Measurements from ENCODE around the gene CRYBG2.

Gene CRYBG2

DNA sequence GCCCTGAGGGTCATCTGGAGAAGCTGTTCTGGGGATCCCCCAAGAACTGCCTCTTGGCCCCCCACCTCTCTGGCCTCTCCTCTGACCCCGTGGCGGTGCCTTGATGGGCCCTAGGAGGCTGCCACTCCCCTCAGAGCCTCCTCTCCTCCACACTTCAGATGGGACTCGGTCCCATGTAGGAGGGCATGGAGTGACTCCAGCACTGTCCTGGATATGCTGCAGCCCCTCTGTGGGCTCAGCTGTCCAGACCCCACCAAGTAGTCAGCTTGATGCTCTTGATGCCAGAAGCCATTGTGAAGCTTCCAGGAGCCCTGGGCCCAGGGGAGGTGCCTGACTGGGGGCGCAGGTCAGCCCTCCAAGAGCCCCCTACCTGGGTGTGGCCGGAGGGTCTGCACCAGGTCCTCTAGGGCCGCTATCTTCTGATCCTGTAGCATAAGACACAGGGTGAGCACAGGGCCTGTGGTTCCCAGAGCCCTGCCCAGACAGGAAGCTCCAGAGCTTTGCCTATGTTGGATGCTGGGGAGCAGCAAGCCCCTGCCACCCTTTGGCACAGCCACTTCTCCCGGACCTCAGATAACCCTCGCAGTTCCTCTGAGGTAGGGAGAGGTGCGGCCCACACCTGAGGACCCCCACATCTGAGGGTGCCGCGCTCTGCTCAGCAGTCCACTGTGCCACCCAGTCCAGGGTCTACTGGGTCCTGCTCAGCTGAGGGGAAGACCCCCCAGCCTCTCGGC lies 56.7 kb downstream of the CRYBG2 start:
- Histone ChIP-seq H3K27me3 (ENCODE audit: insufficient read depth, low read length, poor library complexity) (no peaks in the 10 kb centered on the region), H3K4me2 (ENCODE audit: insufficient read depth, low read length) (no peak overlapping the region), H3K27ac (ENCODE audit: low read length) (no peak overlapping the region), H4K20me1 (ENCODE audit: insufficient read depth, low read length) (no peaks in the 10 kb centered on the region), H3K79me2 (ENCODE audit: insufficient read depth, low read length) (no peaks in the 10 kb centered on the region), H3K36me3 (ENCODE audit: insufficient read depth, low read length) (no peaks in the 10 kb centered on the region), H3K4me3 (ENCODE audit: low read depth in 1 of 2, low read length in 2 of 2) (no peak overlapping the region), H3K4me1 (ENCODE audit: insufficient read depth, low read length) (no peaks in the 10 kb centered on the region), H3K9me3 (ENCODE audit: insufficient read depth, low read length, severe bottlenecking) (no peaks in the 10 kb centered on the region), H2AFZ (ENCODE audit: low read depth, low read length) (no peak overlapping the region), H3K9ac (ENCODE audit: low read depth, low read length) (no peak overlapping the region)
- TF ChIP-seq EZH2 (IDR thresholded peaks at IDR 0.05; ENCODE audit: borderline replicate concordance, low read depth, low read length, severe bottlenecking): no peak
- TF ChIP-seq, protein P1, sequence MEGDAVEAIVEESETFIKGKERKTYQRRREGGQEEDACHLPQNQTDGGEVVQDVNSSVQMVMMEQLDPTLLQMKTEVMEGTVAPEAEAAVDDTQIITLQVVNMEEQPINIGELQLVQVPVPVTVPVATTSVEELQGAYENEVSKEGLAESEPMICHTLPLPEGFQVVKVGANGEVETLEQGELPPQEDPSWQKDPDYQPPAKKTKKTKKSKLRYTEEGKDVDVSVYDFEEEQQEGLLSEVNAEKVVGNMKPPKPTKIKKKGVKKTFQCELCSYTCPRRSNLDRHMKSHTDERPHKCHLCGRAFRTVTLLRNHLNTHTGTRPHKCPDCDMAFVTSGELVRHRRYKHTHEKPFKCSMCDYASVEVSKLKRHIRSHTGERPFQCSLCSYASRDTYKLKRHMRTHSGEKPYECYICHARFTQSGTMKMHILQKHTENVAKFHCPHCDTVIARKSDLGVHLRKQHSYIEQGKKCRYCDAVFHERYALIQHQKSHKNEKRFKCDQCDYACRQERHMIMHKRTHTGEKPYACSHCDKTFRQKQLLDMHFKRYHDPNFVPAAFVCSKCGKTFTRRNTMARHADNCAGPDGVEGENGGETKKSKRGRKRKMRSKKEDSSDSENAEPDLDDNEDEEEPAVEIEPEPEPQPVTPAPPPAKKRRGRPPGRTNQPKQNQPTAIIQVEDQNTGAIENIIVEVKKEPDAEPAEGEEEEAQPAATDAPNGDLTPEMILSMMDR (IDR thresholded peaks at IDR 0.05; ENCODE audit: borderline replicate concordance, extremely low read depth, low read length, poor library complexity, severe bottlenecking): no peak
- DNase-seq (no peak), ATAC-seq (ENCODE audit: insufficient read depth, low read depth) (no peak)

DNA sequence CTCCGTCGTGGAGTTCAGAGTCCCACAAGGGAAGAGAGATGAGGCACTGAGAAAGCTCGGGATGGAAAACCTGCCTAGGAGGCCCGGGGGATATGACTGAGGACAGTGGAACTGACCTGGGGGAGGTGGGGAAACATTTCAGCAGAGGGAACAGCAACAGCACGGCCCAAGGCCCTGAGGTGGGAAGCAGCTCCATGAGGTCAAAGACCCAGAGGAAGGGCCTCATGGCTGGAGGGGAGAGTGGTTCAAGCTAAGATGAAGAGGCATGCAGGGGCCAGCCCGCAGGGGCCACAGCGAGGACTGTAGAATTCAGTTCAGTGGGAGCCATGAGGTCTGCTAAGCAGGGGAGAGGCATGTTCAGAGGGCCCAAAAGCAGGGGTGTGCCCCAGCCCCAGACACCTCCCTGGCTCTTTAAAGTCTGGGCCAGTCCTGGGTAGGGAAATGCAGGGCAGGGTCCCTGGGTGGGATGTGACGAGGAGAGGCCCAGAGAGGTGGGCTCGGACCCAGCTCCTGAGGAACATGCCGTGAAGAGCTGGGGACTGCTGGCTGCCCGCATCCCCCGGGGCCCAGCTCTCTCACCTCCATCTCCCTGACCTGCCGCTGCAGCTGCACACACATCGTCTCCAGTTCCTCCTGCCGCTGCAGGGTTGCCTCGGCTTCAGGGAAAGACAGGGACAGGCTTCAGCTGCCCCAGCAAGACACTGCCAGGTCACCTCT lies 57.4 kb downstream of the CRYBG2 start:
- H3K36me3 ChIP-seq (ENCODE audit: insufficient read depth, low read length): no peaks in the 10 kb centered on the region
- no peak overlapping the region for H2AFZ ChIP-seq (ENCODE audit: low read depth, low read length)
- H3K4me2 ChIP-seq (ENCODE audit: insufficient read depth, low read length): no peak overlapping the region
- no peaks in the 10 kb centered on the region for H4K20me1 ChIP-seq (ENCODE audit: insufficient read depth, low read length)
- no peaks in the 10 kb centered on the region for H3K9me3 ChIP-seq (ENCODE audit: insufficient read depth, low read length, severe bottlenecking)
- H3K27ac ChIP-seq (ENCODE audit: low read length): no peak overlapping the region
- H3K4me3 ChIP-seq (ENCODE audit: low read depth in 1 of 2, low read length in 2 of 2): no peak overlapping the region
- H3K27me3 ChIP-seq (ENCODE audit: insufficient read depth, low read length, poor library complexity): no peaks in the 10 kb centered on the region
- H3K4me1 ChIP-seq (ENCODE audit: insufficient read depth, low read length): peaks cover 7% of the 10 kb centered on the region
- ATAC-seq (ENCODE audit: insufficient read depth, low read depth) (no peak), DNase-seq (no peak)
- no peak overlapping the region for H3K9ac ChIP-seq (ENCODE audit: low read depth, low read length)
- H3K79me2 ChIP-seq (ENCODE audit: insufficient read depth, low read length): no peaks in the 10 kb centered on the region
- TF ChIP-seq, protein P1 (IDR thresholded peaks at IDR 0.05; ENCODE audit: borderline replicate concordance, extremely low read depth, low read length, poor library complexity, severe bottlenecking): no peak
- TF ChIP-seq EZH2 (IDR thresholded peaks at IDR 0.05; ENCODE audit: borderline replicate concordance, low read depth, low read length, severe bottlenecking): no peak

DNA sequence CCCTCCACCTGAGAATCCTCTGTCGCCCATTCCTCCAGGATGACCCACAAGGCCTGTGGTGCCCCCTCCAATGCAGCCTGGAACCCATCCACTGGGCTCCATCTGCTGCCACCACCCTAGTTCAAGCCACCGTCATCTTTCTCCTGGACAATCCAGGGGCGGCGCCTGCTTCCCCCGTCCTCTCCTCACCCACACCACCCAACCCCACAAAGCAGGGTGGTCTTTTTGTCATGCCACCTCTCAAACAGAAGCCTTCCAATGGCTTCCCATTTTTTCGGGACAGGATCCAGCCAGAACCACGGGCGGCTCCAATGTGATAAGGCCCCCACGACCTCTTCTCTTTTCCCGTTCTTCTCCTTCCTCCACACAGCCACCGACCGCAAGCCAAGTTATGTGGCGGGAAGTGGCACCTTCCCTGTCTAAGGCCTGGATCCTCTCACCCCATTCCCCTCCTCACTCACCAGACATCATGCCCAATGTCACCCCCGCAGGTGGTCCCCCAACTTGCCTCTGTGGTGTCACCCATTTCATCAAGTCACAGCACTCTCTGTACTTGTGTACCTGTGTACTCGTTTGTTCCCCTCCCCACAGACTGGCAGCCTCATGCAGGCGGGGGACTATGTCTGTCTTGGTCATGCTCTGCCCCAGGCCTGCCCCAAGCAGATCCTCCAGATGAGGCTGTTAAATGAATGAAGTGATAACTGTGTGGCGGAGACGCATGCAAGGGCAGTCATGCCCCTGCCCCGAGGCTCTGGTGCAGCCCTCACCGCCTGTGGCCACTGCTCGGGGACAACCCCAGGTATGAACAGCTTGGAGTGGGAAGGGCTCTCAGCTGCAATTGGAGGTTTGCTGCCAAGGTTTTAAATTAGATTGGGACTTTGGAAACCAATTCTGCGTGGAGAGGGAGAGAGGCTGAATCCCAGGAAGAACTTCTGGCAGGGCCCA lies 58.5 kb downstream of the CRYBG2 start:
- H3K27ac ChIP-seq (ENCODE audit: low read length): no peak overlapping the region
- no peaks in the 10 kb centered on the region for H3K27me3 ChIP-seq (ENCODE audit: insufficient read depth, low read length, poor library complexity)
- no peaks in the 10 kb centered on the region for H4K20me1 ChIP-seq (ENCODE audit: insufficient read depth, low read length)
- H3K79me2 ChIP-seq (ENCODE audit: insufficient read depth, low read length): no peaks in the 10 kb centered on the region
- no peaks in the 10 kb centered on the region for H3K9me3 ChIP-seq (ENCODE audit: insufficient read depth, low read length, severe bottlenecking)
- ATAC-seq (ENCODE audit: insufficient read depth, low read depth) (no peak), DNase-seq (no peak)
- peaks cover 17% of the 10 kb centered on the region for H3K4me1 ChIP-seq (ENCODE audit: insufficient read depth, low read length)
- TF ChIP-seq, protein P1 (IDR thresholded peaks at IDR 0.05; ENCODE audit: borderline replicate concordance, extremely low read depth, low read length, poor library complexity, severe bottlenecking): no peak
- TF ChIP-seq EZH2 (IDR thresholded peaks at IDR 0.05; ENCODE audit: borderline replicate concordance, low read depth, low read length, severe bottlenecking): no peak
- no peak overlapping the region for H2AFZ ChIP-seq (ENCODE audit: low read depth, low read length)
- H3K36me3 ChIP-seq (ENCODE audit: insufficient read depth, low read length): no peaks in the 10 kb centered on the region
- no peak overlapping the region for H3K9ac ChIP-seq (ENCODE audit: low read depth, low read length)
- no peak overlapping the region for H3K4me2 ChIP-seq (ENCODE audit: insufficient read depth, low read length)
- H3K4me3 ChIP-seq (ENCODE audit: low read depth in 1 of 2, low read length in 2 of 2): no peak overlapping the region
